Right cardiac atrium (tissue), 5 donors: ENCODE measurements around the gene C16orf87. TPM values are rescaled to one million over a fixed set of nuclear protein-coding genes. Genes with fewer than 3 reads are reported as not detected.

Experiments used
- ATAC-seq, 2 donors: fragments of 200-7000 bp; cut with Tn5 transposase; one replicate each; pipeline versions ENCODE4 v1.8.0 to v1.9.1; 2020; ENCODE audit warnings: moderate library complexity in 2 of 2, mild to moderate bottlenecking in 1 of 2
- DNase-seq, 3 donors: peaks; one replicate each; pipeline ENCODE4 v3.0.0-alpha.2; 2020
- H3K27ac ChIP-seq: one replicate; pipeline ENCODE4 v1.5.1; 2013; ENCODE audit warnings: mild to moderate bottlenecking, low read length, control low read depth, moderate library complexity
- H3K27me3 ChIP-seq: one replicate; pipeline ENCODE4 v1.6.1; 2013; ENCODE audit not compliant: control insufficient read depth, insufficient read depth
- H3K4me1 ChIP-seq: one replicate; pipeline ENCODE4 v1.6.1; 2013; ENCODE audit warnings: low read length; ENCODE audit not compliant: control insufficient read depth, insufficient read depth
- H3K4me3 ChIP-seq: one replicate; pipeline ENCODE4 v1.5.1; 2013; ENCODE audit warnings: low read length, control low read depth
- H3K9me3 ChIP-seq: one replicate; pipeline ENCODE4 v1.6.1; 2013; ENCODE audit warnings: low read length; ENCODE audit not compliant: control insufficient read depth
- WGBS: extraction: QIAGEN DNeasy Blood & Tissue Kit; methylation state at CpG from one replicate; pipeline ENCODE4 v1.1.7; 2013; 5-methylcytosine and 5-hydroxymethylcytosine counted together
- intact Hi-C, 4 donors: fragments of 100-400 bp; cut with DNase I; formaldehyde crosslinking; loops; one replicate each; pipeline versions ENCODE4 v1.11.0 to v1.14.0; 2022 to 2023
- polyA plus RNA-seq: library from polyadenylated mRNA; stranded (reverse); fragments of 200-250 nt; gene quantifications from one replicate; pipeline ENCODE4 v1.2.3, GENCODE V29; 2013
- total RNA-seq, 4 donors: library from RNA; stranded (reverse); fragmentation: NEBNext Ultra II Directional; extraction: Animal tissue kit (Norgen Biotek cat#: 25700); gene quantifications; one replicate each; pipeline ENCODE4 v1.2.1, GENCODE V29; 2021
- donor health status: healthy with polysubstance abuse.
- donor health status: DM: no; HTN: yes; CAD: no.
- donor health status: DM: no; HTN: no; CAD: no.
- donor health status: DM: no; HTN: yes; CAD: no; lungs with severe emphysema.
- donor health status: DM: yes; HTN: yes; CAD: no.

C16orf87 gene
- total and polyA plus RNA-seq, 5 donors = 7.5 to 16.7 (median 14.2) TPM

- Histone ChIP-seq H3K9me3 (no peaks in the 10 kb centered on the region), H3K27ac (no peak overlapping the region), H3K4me1 (no peaks in the 10 kb centered on the region), H3K4me3 (no peak overlapping the region), H3K27me3 (no peaks in the 10 kb centered on the region)
- intact Hi-C loops = no loop called here
- WGBS = 89% methylated on average over 2 of the region's 2 CpGs
- DNase-seq (no peak), ATAC-seq (no peak)
These were observed 48.7 kb downstream of the C16orf87 start for GRCh38 chr16:46782320-46782719.

- 86% methylated on average over 12 of the region's 12 CpGs for WGBS
- no peaks in the 10 kb centered on the region for H3K9me3 ChIP-seq
- ATAC-seq (peak in 1 of 2 donors; percentile 14), DNase-seq (no peak)
- no peaks in the 10 kb centered on the region for H3K27me3 ChIP-seq
- intact Hi-C loops = no loop called here
- no peak overlapping the region for H3K4me3 ChIP-seq
- H3K27ac ChIP-seq = no peak overlapping the region
- no peaks in the 10 kb centered on the region for H3K4me1 ChIP-seq
These were observed 53.2 kb downstream of the C16orf87 start for GRCh38 chr16:46777804-46778203.

GRCh38 chr16:46775214-46775613 lies 55.8 kb downstream of the C16orf87 start:
- no peak overlapping the region for H3K27ac ChIP-seq
- H3K9me3 ChIP-seq = no peaks in the 10 kb centered on the region
- WGBS = 89% methylated on average over 4 of the region's 4 CpGs
- no peak for ATAC-seq
- no peak for DNase-seq
- H3K4me3 ChIP-seq = no peak overlapping the region
- no peaks in the 10 kb centered on the region for H3K4me1 ChIP-seq
- intact Hi-C loops = no loop called here
- no peaks in the 10 kb centered on the region for H3K27me3 ChIP-seq

GRCh38 chr16:46774743-46775177 lies 56.2 kb downstream of the C16orf87 start:
- Histone ChIP-seq H3K4me1 (no peaks in the 10 kb centered on the region), H3K4me3 (no peak overlapping the region), H3K27me3 (no peaks in the 10 kb centered on the region), H3K27ac (no peak overlapping the region), H3K9me3 (no peaks in the 10 kb centered on the region)
- ATAC-seq (no peak), DNase-seq (no peak)
- intact Hi-C loops = no loop called here
- whole genome bisulfite sequencing = 84% methylated on average over 3 of the region's 3 CpGs

GRCh38 chr16:46772463-46772862 lies 58.5 kb downstream of the C16orf87 start:
- H3K4me3 ChIP-seq = no peak overlapping the region
- intact Hi-C loops = no loop called here
- ATAC-seq (no peak), DNase-seq (no peak)
- H3K27ac ChIP-seq = no peak overlapping the region
- 67% methylated on average over 4 of the region's 4 CpGs for WGBS
- no peaks in the 10 kb centered on the region for H3K27me3 ChIP-seq
- no peaks in the 10 kb centered on the region for H3K9me3 ChIP-seq
- no peaks in the 10 kb centered on the region for H3K4me1 ChIP-seq

- Histone ChIP-seq H3K9me3 (no peaks in the 10 kb centered on the region), H3K4me3 (no peak overlapping the region), H3K27me3 (no peaks in the 10 kb centered on the region), H3K27ac (no peak overlapping the region), H3K4me1 (no peaks in the 10 kb centered on the region)
- DNase-seq = no peak
- intact Hi-C loops = no loop called here
- WGBS = 79% methylated on average over 8 of the region's 8 CpGs
- no peak for ATAC-seq
These were observed 62.2 kb downstream of the C16orf87 start for GRCh38 chr16:46768809-46769208.

GRCh38 chr16:46765050-46765449 lies 65.9 kb downstream of the C16orf87 start:
- DNase-seq (no peak), ATAC-seq (no peak)
- intact Hi-C loops = no loop called here
- Histone ChIP-seq H3K27me3 (no peaks in the 10 kb centered on the region), H3K27ac (no peak overlapping the region), H3K4me3 (no peak overlapping the region), H3K9me3 (no peaks in the 10 kb centered on the region), H3K4me1 (no peaks in the 10 kb centered on the region)
- 74% methylated on average over 7 of the region's 7 CpGs for WGBS

GRCh38 chr16:46763147-46763546 lies 67.8 kb downstream of the C16orf87 start:
- Histone ChIP-seq H3K4me1 (no peaks in the 10 kb centered on the region), H3K27me3 (no peaks in the 10 kb centered on the region), H3K4me3 (peak overlapping the region; percentile 70), H3K27ac (peak overlapping the region; percentile 89), H3K9me3 (no peaks in the 10 kb centered on the region)
- intact Hi-C loops = no loop called here
- WGBS = 24% methylated on average over 12 of the region's 12 CpGs
- ATAC-seq = peak; percentile 88
- peak; percentile 67 to 87 (median 86) for DNase-seq

GRCh38 chr16:46762583-46762982 lies 68.4 kb downstream of the C16orf87 start:
- Histone ChIP-seq H3K4me1 (no peaks in the 10 kb centered on the region), H3K9me3 (no peaks in the 10 kb centered on the region), H3K27me3 (no peaks in the 10 kb centered on the region), H3K4me3 (peak overlapping the region; percentile 70), H3K27ac (peak overlapping the region; percentile 89)
- intact Hi-C loops = no loop called here
- ATAC-seq = no peak
- no peak for DNase-seq
- 57% methylated on average over 3 of the region's 3 CpGs for WGBS

- WGBS = 84% methylated on average over 5 of the region's 5 CpGs
- Histone ChIP-seq H3K27ac (peak overlapping the region; percentile 89), H3K4me3 (peak overlapping the region; percentile 33), H3K4me1 (no peaks in the 10 kb centered on the region), H3K27me3 (no peaks in the 10 kb centered on the region), H3K9me3 (no peaks in the 10 kb centered on the region)
- intact Hi-C loops = no loop called here
- DNase-seq (no peak), ATAC-seq (no peak)
These were observed 71.7 kb downstream of the C16orf87 start for GRCh38 chr16:46759309-46759708.

GRCh38 chr16:46757339-46758050 lies 73.5 kb downstream of the C16orf87 start:
- no peak overlapping the region for H3K4me3 ChIP-seq

More at GRCh38 chr16:46757339-46758050, 73.5 kb downstream of the C16orf87 start:
- peak; percentile 70 to 90 (median 89) for DNase-seq
- H3K4me1 ChIP-seq = no peaks in the 10 kb centered on the region
- intact Hi-C loops = no loop called here
- no peaks in the 10 kb centered on the region for H3K9me3 ChIP-seq
- WGBS = 20% methylated on average over 21 of the region's 21 CpGs
- H3K27me3 ChIP-seq = no peaks in the 10 kb centered on the region
- peak overlapping the region; percentile 89 for H3K27ac ChIP-seq
- ATAC-seq = peak; percentile 85 to 88
